Fibroblast of the aortic adventitia (primary cell): ENCODE results near the gene ELAVL3. TPM values are rescaled to one million over a fixed set of nuclear protein-coding genes. Genes with fewer than 3 reads are reported as not detected.
A peak's percentile ranks its signal among the peaks of the same experiment; 100 is the strongest.

Experiments
- DNase-seq: peaks from one replicate; pipeline ENCODE4 v3.0.0-alpha.2; 2010; ENCODE audit warnings: low read depth
- H3K4me3 ChIP-seq: 2 replicates; pipeline ENCODE4 v1.5.1; 2011; ENCODE audit warnings: low read depth, mild to moderate bottlenecking, control low read depth, low read length, moderate library complexity
- total RNA-seq: library from RNA; depleted of rRNA; stranded (reverse); fragments of >200 nt; gene quantifications from 2 replicates; pipeline ENCODE4 v1.2.3, GENCODE V29; 2012; ENCODE audit warnings: low replicate concordance
- TF ChIP-seq, protein P1 (sequence below): IDR thresholded peaks from 2 replicates; pipeline ENCODE4 v1.5.1; 2011; ENCODE audit warnings: mild to moderate bottlenecking, low read length, control low read depth, inconsistent platforms; ENCODE audit not compliant: insufficient read depth

ELAVL3 gene
- total RNA-seq, 1 donor: 0.45 TPM

DNA sequence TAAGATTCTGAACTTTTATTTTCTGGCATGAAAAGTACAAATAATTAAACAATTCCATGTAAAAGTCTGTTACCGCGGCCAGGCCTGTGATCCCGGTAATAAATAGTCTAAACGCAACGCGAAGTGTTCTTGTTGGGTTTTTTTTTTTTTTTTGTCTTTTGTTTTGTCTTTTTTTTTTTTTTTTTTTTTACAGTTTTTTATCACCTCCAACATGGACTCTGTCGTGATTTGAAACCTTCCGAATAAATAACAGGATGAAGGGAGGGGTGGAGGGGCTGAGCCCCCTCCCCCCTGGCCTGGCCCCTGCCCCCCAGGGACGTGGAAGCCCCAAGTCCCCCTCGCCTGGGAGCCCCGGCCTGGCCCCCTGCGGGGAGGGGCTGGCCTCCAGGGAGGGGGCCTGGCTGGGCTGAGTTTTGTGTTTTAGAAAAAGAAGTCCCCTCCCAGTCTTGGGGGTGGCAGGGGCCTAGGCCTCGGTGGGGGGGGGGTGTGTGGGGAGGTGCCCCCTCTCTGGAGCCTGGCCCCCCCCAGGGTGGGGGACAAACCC is 29.4 kb downstream of the ELAVL3 start:
- no peak for DNase-seq
- TF ChIP-seq, protein P1, sequence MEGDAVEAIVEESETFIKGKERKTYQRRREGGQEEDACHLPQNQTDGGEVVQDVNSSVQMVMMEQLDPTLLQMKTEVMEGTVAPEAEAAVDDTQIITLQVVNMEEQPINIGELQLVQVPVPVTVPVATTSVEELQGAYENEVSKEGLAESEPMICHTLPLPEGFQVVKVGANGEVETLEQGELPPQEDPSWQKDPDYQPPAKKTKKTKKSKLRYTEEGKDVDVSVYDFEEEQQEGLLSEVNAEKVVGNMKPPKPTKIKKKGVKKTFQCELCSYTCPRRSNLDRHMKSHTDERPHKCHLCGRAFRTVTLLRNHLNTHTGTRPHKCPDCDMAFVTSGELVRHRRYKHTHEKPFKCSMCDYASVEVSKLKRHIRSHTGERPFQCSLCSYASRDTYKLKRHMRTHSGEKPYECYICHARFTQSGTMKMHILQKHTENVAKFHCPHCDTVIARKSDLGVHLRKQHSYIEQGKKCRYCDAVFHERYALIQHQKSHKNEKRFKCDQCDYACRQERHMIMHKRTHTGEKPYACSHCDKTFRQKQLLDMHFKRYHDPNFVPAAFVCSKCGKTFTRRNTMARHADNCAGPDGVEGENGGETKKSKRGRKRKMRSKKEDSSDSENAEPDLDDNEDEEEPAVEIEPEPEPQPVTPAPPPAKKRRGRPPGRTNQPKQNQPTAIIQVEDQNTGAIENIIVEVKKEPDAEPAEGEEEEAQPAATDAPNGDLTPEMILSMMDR: no peak
- H3K4me3 ChIP-seq: no peak overlapping the region

DNA sequence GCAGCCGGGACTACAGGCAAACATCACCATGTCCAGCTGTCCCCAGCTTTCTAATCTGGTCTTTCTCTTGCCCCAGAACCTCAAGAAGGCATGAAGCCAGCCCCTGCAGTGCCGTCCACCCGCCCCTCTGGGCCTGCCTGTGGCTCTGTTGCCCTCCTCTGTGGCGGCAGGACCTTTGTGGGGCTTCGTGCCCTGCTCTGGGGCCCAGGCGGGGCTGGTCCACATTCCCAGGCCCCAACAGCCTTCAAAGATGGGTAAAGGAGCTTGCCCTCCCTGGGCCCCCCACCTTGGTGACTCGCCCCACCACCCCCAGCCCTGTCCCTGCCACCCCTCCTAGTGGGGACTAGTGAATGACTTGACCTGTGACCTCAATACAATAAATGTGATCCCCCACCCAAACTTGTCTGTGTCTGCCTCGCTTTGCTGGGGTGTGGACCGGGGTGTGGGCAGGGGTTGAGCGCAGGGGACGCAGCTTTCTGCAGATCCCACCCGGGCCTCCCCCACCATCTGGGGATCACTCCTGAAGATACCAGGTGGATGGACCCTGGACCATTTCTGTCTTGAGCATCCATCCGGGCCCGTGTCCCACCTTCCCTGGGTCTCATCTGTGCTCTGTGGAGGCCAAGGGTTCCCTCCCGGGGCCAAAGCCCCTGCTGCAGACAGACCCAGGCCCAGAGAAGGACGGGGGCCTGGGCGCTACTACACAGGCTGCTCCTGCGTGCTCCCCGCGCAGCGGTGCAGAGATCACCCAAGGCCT is 30.1 kb downstream of the ELAVL3 start:
- no peak for DNase-seq
- no peak overlapping the region for H3K4me3 ChIP-seq
- TF ChIP-seq, protein P1: no peak

DNA sequence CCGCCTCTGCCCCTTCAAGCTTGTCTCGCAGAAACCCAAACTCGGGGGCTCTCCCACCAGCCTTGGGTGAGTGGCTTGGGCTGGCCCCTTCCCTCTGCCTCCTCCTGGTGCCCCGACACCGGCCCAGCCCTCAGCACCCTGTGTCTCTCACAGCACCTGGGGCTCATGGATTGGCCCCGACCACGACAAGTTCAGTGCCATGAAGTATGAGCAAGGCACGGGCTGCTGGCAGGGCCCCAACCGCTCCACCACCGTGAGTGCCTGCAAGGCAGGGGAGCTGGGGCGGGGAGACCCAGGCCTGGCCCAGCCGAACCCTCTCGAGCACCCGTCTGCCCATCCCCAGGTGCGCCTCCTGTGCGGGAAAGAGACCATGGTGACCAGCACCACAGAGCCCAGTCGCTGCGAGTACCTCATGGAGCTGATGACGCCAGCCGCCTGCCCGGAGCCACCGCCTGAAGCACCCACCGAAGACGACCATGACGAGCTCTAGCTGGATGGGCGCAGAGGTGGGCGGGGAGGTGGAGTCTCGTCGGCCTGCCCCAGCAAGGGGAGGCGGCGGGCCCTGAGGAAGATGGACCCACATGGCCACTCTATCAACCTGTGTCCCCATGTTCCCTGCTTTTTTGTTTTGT is 31.8 kb downstream of the ELAVL3 start:
- DNase-seq: no peak
- TF ChIP-seq, protein P1: no peak
- no peak overlapping the region for H3K4me3 ChIP-seq

DNA sequence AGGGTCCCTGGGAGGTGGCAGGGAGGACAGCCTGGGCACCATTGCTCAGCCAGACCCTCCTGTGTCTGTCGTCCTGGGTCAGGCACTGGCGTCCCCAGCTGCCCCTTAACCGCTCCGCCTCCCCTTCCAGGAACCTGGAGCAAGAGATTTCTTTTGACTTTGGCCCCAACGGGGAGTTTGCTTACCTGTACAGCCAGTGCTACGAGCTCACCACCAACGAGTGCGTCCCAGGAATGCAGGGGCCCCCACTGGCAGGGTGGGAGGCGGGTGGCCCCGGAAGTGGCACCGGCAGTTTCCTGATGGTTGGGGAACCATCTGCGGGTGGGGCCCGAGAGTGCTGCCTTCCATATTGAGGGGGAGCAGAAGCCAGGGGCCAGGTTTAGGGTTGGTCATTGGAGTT is 32.4 kb downstream of the ELAVL3 start:
- no peak overlapping the region for H3K4me3 ChIP-seq
- DNase-seq: no peak
- TF ChIP-seq, protein P1: no peak

DNA sequence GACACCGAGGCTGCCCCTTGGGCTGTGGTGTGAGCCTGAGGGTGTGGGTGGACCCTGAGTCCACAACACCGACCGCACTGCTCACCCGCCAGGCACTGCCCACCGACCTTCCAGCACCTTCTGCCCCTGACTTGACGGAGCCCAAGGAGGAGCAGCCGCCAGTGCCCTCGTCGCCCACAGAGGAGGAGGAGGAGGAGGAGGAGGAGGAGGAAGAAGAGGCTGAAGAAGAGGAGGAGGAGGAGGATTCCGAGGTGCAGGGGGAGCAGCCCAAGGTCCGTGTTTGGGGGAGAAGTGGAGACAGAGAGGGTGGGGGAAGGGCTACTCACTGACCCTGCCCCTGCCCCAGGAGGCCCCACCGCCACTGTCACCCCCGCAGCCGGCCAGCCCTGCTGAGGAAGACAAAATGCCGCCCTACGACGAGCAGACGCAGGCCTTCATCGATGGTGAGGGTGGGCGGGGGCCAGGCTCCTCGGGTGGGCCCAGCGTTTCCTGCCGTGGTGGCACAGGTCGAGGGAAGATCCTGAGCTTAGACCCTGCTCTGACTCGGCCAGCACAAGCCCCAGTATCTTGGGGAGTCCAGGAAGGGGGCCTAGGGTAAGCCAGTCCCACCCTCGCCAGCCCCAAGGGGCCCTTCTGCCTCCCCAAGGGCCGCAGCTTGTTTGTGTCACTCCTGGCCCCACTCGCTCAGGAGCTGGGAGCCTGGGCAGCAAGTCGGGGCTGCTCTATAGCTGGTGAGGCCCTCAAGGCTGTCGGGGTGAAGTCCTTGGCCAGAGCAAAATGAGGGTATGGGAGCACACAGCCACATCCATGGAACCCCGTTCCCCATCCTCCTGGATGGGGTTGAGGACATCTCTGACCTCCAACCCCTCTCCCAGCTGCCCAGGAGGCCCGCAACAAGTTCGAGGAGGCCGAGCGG is 33.2 kb downstream of the ELAVL3 start:
- TF ChIP-seq, protein P1: no peak
- DNase-seq: no peak

DNA sequence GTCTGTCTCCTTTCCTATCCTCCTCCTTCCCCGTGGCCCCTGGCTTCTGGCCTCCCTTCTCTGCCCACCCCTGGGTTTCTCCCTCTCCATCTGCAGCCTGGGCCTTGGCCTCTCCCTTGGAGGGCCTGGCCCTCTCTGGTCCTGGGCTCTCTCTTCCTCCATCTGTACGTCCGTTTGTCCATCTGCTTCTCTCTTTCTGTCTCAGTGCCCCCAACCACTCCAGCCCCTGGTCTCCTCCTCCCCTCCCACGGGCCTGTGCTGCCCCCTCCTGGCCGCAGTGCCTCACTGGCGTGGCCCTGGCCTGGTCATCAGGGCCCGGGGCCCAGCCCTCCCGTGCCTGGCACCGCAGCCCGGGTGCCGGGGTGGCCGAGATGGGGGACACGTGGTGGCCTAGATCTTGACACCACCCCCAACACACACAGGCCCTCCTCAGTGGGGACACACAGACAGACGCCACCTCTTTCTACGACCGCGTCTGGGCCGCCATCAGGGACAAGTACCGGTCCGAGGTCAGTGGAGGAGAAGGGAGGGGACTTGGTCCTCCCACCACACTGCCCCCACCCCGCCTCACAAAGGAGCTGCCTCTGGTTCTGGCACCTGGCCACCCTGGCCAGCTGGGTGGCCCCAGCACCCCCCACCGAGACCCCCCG is 34.1 kb downstream of the ELAVL3 start:
- H3K4me3 ChIP-seq: no peak overlapping the region
- DNase-seq: peak; percentile 17
- TF ChIP-seq, protein P1: peak; percentile 75

More for the DNA sequence above, 33.2 kb downstream of the ELAVL3 start:
- no peak overlapping the region for H3K4me3 ChIP-seq
